OCI-LY3 (cell line): ENCODE results near the gene RPL13.
"Not testable (repeated sequence)": the region's sequence is repeated elsewhere in the genome, so short reads cannot be mapped to it uniquely, and the experiment has no call there.

Source experiments
- H2AFZ ChIP-seq: fragments of 200-600, 300-600 bp; shearing (Covaris generic); 2 replicates; pipeline ENCODE4 v1.6.0; 2014; ENCODE audit warnings: antibody characterized with exemption, low read depth, low read length
- H3K27ac ChIP-seq: fragments of 200-600, 300-600 bp; sonication (generic); 2 replicates; pipeline ENCODE4 v1.5.1; 2014; ENCODE audit warnings: mild to moderate bottlenecking, low read length, moderate library complexity, mixed read lengths
- H3K27me3 ChIP-seq: fragments of 200-600, 300-600 bp; sonication (generic); 2 replicates; pipeline ENCODE4 v1.6.1; 2014; ENCODE audit warnings: low read depth, low read length, mixed read lengths
- H3K36me3 ChIP-seq: fragments of 200-600, 300-600 bp; sonication (generic); replicated peaks from 2 replicates; pipeline ENCODE3; 2014; ENCODE audit warnings: low read depth, low read length, mixed read lengths
- H3K4me1 ChIP-seq: fragments of 300-600, 200-600 bp; sonication (generic); 2 replicates; pipeline ENCODE4 v1.6.1; 2014; ENCODE audit warnings: low read length, mixed read lengths
- H3K4me2 ChIP-seq: fragments of 200-600, 300-600 bp; sonication (generic); 2 replicates; pipeline ENCODE4 v1.6.1; 2014; ENCODE audit warnings: low read length, mixed read lengths
- H3K4me3 ChIP-seq: fragments of 300-600, 200-600 bp; sonication (generic); 2 replicates; pipeline ENCODE4 v1.5.1; 2014; ENCODE audit warnings: antibody characterized with exemption, mild to moderate bottlenecking, low read length, moderate library complexity
- H3K79me2 ChIP-seq: fragments of 300-600, 200-600 bp; shearing (Covaris generic); 2 replicates; pipeline ENCODE4 v1.6.1; 2014; ENCODE audit warnings: mild to moderate bottlenecking, low read length, mixed read lengths
- H3K9ac ChIP-seq: fragments of 300-600, 200-600 bp; shearing (Covaris generic); 2 replicates; pipeline ENCODE4 v1.6.0; 2014; ENCODE audit warnings: mild to moderate bottlenecking, low read length, moderate library complexity
- H3K9me3 ChIP-seq: fragments of 200-600, 300-600 bp; shearing (Covaris generic); 2 replicates; pipeline ENCODE4 v1.6.1; 2014; ENCODE audit warnings: low read length, mixed read lengths; ENCODE audit not compliant: insufficient read depth
- H4K20me1 ChIP-seq: fragments of 200-600, 300-600 bp; sonication (generic); 2 replicates; pipeline ENCODE4 v1.6.1; 2016; ENCODE audit warnings: low read length, mixed read lengths; ENCODE audit not compliant: insufficient read depth
- CTCF ChIP-seq: fragments of 200-600, 300-600 bp; sonication (generic); IDR thresholded peaks from 2 replicates; pipeline ENCODE4 v1.5.1; 2014; ENCODE audit warnings: antibody characterized with exemption, low read length, low read depth
- EZH2phosphoT487 ChIP-seq: fragments of 200-600 bp; shearing (Covaris generic); IDR thresholded peaks from 2 replicates; pipeline ENCODE4 v1.6.1; 2018; ENCODE audit warnings: antibody characterized with exemption, mixed run types, low read depth

The RPL13 gene

GRCh38 chr16:89586218-89586617 is 25.7 kb downstream of the RPL13 start:
- no peaks in the 10 kb centered on the region for H3K79me2 ChIP-seq

GRCh38 chr16:89586853-89587252 is 26.4 kb downstream of the RPL13 start:
- Histone ChIP-seq H3K36me3 (peaks cover 17% of the 10 kb centered on the region), H3K9ac (no peak overlapping the region), H3K4me1 (no peaks in the 10 kb centered on the region), H3K4me2 (no peak overlapping the region), H3K9me3 (no peaks in the 10 kb centered on the region), H3K27ac (no peak overlapping the region), H3K27me3 (no peaks in the 10 kb centered on the region), H3K79me2 (no peaks in the 10 kb centered on the region), H2AFZ (no peak overlapping the region), H3K4me3 (no peak overlapping the region), H4K20me1 (no peaks in the 10 kb centered on the region)
- TF ChIP-seq CTCF = no peak
- no peak for TF ChIP-seq EZH2phosphoT487

More at GRCh38 chr16:89586218-89586617, 25.7 kb downstream of the RPL13 start:
- Histone ChIP-seq H3K9me3 (no peaks in the 10 kb centered on the region), H3K4me1 (no peaks in the 10 kb centered on the region), H3K36me3 (peaks cover 17% of the 10 kb centered on the region), H3K4me2 (no peak overlapping the region), H3K27ac (no peak overlapping the region), H2AFZ (no peak overlapping the region), H4K20me1 (no peaks in the 10 kb centered on the region), H3K9ac (no peak overlapping the region), H3K27me3 (no peaks in the 10 kb centered on the region), H3K4me3 (no peak overlapping the region)
- TF ChIP-seq CTCF (no peak), EZH2phosphoT487 (no peak)

- not testable (repeated sequence) for H3K4me1 ChIP-seq, H3K79me2 ChIP-seq, H3K4me2 ChIP-seq, H3K9ac ChIP-seq, H2AFZ ChIP-seq, H4K20me1 ChIP-seq, H3K27ac ChIP-seq, H3K4me3 ChIP-seq, H3K27me3 ChIP-seq, H3K9me3 ChIP-seq
- peaks cover 17% of the 10 kb centered on the region for H3K36me3 ChIP-seq
Observed at GRCh38 chr16:89587676-89588075, 27.2 kb downstream of the RPL13 start.

- Histone ChIP-seq H3K9me3 (no peaks in the 10 kb centered on the region), H3K36me3 (peaks cover 17% of the 10 kb centered on the region), H2AFZ (no peak overlapping the region), H3K4me2 (no peak overlapping the region), H3K27me3 (no peaks in the 10 kb centered on the region), H3K4me3 (no peak overlapping the region), H3K4me1 (no peaks in the 10 kb centered on the region), H3K79me2 (no peaks in the 10 kb centered on the region), H3K9ac (no peak overlapping the region), H4K20me1 (no peaks in the 10 kb centered on the region), H3K27ac (no peak overlapping the region)
- TF ChIP-seq EZH2phosphoT487 = no peak
- no peak for TF ChIP-seq CTCF
Observed at GRCh38 chr16:89588413-89589109, 28.1 kb downstream of the RPL13 start.
